GM19455 (cell line): ENCODE data around the gene CLEC19A.
A peak's percentile ranks its signal among the peaks of the same experiment; 100 is the strongest.

ENCODE experiments used
- ATAC-seq: cut with Tn5 transposase; IDR thresholded peaks from one replicate; pipeline ENCODE4 v1.9.1; 2021; ENCODE audit not compliant: unreplicated experiment

The CLEC19A gene

DNA sequence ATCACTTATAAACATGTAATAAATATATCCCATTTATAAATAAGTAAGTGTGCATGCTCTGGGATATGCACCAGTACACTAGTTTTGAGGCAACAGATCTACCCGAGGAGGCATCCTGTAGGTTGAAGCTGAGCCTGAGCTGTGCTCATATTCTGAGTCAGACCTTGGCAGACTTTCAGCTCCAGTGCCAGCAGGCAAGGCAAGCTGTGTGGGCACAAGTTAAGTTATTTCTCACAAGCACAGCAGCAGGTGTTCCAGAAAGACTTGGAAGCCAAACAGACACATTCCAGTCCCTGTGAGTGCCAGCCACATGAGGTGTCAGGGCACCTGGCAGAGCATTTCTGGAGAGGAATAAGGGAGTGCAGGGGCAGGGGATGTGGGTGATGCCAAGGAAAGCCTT is 1.3 kb upstream of the CLEC19A start:
- ATAC-seq: no peak

DNA sequence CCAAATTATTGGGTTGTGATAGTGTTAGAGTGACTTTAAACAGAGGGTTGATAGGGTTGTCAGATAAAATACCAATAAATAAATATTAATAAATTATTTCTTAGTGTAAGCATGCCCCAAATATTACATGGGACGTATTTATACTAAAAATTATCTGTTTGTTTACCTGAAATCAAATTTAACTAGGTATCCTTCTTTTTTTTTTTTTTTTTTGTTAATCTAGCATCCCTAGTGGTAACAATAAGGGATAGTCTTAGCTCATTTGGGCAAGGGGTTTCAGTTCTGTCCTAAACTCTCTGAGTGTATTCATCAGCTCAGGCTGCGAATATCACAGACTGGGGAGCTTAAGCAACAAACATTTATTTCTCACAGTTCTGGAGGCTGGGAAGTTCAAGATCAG is 1.3 kb downstream of the CLEC19A start:
- no peak for ATAC-seq

DNA sequence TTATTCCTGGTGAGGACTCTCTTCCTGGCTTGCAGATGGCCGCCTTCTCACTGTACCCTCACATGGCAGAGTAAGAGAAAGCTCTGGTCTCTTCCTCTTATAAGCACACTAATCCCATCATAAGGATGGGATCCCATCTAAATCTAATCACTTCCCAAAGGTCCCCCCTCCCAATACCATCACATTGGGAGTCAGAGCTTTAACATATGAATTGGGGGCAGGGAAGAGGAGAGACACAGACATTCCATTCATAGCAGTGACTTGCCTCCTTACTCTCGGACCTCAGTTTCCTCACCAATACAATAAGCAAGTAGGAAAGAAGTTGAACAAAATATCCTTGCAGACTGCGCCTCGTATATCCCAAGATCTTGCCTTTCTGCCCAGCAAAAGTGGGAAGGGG is 1.7 kb downstream of the CLEC19A start:
- no peak for ATAC-seq

DNA sequence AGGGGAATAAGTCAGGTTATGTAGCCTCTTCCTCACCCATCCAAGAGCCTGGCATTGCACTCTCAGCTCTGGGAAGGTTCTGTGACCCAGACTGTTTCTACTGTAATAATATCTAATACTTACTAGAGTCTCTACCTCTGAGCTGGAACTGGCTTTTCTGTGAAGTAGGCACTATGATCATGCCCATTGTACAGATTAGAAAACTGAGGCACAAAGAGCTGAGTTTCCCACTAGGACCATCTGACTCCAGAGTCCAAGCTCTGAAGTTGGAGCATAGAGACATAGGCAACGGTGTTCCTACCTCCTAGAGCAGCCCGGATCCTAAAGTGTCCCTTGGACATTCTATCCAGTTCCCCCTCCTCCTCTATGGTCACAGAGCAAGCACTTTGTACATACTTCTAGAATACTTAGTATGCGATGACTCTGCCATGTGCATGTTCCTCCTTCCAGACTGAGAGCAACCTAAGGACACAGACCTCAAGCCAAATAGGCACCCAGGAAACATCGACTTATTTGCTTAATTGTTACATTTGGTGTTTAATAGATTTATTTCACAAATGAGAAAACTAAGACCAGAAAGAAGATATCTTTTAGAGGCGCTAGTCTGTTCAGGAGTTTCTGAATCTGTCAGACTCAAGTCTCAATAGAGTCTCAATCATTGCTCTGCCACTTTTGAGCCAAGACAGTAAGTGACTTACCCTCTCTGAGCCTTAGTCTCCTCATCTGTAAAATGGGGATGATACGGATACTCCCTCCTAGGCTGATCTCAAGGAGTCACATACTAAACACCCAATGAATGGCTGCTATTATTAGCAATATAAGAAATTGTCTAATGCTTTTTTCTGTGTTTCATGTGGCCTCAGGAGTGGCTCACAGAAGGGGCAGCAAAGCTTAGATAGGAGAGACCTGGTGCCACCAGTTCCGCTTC is 3.6 kb downstream of the CLEC19A start:
- no peak for ATAC-seq

DNA sequence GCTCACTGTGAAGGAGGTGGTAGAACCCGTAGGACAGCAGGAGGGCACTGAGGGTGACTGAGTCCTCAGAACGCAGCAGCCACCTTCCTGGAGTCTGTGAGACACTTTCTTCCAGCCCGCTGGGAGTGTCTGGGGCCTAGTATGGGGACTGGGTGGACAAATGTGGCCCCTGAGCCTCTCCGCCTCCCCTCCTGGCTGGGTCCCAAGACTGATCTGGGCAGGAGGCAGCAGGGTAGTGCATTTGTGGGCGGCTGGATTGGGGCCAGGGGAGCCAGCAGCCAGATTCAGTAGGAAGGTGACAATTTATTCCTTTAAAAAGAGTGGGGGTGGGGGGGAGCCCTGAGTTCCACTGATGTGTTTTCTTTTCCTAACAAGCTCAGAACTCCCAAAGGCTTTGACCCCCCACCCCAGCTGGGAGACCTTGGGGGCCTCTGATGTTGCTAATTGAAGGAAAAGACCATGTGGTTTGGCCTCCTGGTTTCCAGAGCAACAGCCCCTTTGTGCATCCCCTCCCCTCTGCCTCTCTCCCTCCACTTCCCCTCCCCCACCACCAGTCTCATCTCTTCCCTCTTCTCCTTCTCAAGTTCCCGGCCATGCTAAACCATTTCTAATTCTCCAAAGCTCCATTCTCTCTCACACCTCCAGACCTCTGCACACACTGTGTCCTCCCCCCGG is 4.4 kb downstream of the CLEC19A start:
- ATAC-seq: no peak

DNA sequence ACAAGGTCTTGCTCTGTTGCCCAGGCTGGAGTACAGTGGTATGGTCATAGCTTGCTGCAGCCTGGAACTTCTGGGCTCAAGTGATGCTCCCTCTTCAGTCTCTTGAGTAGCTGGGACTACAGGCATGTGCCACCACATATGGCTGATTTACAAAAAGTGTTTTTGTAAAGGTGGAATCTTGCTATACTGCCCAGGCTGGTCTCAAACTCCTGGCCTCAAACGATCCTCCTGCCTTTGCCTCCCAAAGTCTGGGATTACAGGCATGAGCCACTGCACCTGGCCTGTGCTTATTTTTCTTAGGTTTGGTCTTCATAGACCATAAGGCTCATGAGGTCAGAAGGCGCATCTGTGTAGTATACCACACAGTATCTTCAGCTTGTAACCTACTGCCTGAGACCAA is 5.3 kb downstream of the CLEC19A start:
- no peak for ATAC-seq

DNA sequence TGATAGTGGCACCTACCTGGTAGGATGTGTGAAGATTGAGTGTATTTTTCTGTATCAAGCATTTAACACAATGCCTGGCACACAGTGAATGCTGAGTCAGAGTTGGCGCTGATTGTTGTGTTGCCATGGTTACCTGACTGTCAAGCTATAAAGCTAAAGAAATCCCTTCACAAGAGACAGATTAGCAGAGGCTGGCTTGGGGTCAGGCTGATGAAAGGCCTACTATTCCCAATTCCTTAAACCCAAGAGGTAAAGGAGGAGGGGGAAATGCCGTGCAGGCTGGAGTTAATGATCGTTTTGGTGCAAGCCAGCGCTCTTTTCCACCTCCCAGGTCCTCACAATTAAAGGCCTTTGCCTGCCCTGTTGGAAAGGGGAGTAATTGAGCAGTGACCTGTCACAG is 5.9 kb downstream of the CLEC19A start:
- no peak for ATAC-seq

DNA sequence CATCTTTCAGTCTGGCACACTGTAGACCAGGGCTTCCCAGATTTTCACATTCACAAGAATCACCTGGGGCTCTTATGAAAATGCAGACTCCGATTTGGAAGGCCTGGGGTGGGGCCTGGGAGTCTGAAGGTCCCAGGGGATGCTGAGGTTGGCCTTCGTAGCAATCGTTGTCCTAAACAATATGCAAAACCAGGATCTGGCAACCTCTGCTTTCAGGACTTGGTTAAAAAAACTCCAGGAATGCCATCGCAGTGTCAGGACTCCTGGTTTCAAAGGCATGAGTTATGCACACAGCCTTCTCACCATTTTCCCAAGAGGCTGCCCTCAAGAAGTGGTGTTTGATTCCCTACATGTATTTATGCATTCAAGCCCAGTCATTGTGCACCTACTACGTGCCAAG is 6.7 kb downstream of the CLEC19A start:
- ATAC-seq: no peak

DNA sequence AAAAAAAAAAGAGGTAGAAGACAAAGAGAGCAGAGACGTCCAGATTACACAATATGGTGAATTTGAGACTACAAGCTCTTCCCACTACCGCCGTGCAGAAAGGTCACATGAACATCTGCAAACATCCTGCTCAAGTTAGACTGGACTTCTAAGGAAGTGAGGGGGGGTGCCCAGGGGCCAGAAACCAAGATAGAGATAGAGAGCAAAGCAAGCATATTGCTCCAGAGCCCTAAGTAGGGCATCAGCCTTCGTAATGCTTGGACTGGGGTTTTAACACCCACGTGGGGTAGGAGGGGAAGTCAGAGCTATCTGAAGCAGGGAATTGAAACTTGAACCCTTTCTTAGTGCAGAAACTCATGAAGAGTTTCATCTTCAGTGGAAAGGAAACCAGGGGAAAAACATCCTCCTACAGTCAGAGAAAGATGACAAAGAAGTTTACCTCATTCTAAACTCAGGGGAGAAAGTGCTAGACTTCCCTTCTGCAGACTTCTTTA is 8.7 kb downstream of the CLEC19A start:
- ATAC-seq: peak; percentile 65

DNA sequence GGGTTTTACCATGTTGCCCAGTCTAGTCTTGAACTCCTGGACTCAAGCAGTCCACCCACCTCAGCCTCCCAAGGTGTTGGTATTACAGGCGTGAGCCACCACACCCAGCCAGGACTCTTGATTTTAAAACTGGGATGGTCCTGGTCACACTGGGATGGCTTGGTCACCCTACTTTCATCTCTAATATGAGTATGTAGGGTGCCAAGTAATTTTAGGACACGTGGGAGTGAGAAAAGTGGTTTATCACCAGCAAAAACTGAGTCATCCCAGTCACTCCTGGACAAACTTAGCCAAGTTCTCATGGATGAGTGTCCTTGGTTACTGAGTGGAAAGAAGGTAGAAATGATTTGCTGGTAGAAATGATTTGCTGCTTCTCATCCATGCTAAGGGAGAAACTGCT is 9.9 kb downstream of the CLEC19A start:
- ATAC-seq: no peak

DNA sequence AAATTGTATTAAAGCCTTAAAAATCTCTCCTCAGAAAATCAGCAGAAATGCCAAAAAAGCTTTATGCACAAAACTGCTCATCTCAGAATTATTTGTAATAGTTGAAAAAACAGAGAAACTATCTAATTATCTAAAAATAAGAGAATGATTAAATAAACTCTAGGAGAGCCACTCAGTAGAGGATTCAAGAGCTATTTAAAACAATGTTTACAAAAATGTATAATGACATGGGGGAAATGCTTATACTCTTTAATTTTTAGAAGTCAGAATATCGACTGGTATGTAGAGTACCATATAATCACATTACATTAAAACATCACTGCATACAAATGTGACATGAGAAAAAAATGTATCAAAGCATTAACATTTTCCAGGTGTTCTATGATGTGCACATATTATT is 11.9 kb downstream of the CLEC19A start:
- no peak for ATAC-seq

DNA sequence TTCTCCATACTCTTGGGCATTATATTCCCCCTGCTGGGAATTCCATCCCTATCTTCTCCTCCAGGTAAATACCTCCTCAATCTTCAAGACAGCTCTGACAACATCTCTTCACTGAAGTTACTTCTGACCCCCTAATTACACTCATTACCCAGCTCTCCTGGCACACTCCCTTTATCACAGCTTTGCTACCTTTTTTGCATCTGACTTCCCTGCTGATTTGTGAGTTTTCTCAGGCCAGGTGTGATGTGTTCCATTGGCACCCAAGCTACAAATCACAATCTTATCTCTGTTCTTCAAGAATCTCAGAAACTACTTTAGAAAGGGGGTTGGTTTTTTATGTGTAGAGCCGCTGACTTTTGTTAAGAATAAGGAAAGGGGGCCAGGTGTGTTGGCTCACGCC is 14.0 kb downstream of the CLEC19A start:
- no peak for ATAC-seq

DNA sequence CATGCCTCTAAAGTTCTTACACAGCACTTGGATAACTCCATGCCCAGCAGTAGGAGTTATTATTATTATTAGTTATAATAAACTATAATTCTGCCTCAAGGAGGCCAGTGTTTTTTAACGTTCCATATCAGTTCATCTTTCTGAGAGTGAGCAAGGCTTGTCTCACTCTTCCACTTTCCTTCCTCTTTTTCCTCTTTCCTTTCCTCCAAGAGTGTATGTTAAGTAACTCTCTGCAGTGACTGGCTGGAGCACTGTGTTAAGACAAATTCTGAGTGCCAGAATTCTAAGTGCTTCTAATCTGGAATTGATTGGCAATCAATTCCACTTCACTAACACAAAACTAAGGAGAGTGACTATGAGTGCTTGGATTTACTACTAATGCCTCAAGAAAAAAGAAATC is 16.4 kb downstream of the CLEC19A start:
- no peak for ATAC-seq

DNA sequence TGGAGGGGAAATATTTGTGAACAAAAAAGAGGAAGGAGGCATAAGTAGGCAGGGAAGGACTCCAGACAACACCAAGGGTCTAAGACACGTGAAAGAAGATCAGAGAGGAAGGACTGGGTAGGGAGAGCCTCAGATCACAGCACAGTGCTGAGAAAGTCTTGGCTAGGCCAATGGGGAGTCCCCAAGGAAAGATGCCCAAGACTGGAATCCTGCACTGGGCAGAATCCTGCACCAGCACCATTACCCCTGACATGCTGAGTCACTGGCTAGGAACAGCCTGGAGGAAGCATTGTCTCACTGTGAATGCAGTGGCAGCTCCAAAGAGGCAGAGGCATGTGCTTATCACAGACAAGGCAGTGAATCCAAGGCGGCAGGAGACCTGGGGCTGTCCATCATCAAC is 19.2 kb downstream of the CLEC19A start:
- no peak for ATAC-seq

DNA sequence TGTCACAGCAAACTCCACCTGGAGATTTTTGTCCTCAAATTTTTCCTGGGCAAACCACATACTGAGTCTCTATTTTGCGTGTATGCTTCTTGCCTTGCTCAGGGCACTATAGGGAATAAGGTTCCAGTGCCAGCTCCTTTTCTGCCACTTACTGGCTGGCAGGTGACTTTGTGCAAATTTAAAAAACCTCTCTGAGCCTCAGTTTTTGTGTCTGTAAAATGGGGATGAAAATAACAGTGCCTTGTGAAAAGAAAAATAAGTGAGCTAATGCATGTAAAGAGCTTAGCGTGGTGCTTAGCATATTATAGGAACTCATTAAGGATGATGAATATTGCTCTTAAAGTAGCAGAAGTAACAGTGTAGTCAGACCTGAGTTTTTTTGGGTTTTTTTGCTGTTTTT is 19.9 kb downstream of the CLEC19A start:
- no peak for ATAC-seq

DNA sequence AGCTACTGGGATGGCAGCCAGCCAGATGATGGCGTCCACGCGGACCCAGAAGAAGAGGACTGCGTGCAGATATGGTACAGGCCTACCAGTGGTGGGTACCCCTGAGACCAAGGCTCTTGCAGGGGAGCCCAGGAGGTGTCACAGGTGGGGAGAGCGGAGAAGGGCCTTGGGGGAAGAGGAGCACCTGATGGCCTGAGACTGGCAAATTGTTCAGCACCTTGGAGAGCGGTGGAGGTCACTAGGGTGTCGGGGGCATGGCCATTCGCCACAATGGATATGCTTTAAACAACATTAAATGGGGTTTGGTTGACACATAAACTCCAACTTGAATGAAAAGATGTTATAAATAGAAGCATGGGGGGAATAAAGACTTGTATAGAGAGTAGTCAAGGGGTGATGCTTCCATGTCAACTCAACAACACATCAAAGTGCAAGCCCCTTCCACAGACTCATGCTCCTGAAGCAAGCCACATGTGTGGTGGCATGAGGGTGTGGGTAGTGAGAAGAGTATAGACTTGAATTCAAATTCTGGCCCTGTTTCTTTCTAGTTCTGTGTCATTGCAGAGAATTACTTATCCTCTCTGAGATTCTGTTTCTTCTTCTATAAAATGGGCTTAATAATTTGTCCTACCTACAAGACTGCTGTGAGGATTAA is 22.2 kb downstream of the CLEC19A start:
- no peak for ATAC-seq

DNA sequence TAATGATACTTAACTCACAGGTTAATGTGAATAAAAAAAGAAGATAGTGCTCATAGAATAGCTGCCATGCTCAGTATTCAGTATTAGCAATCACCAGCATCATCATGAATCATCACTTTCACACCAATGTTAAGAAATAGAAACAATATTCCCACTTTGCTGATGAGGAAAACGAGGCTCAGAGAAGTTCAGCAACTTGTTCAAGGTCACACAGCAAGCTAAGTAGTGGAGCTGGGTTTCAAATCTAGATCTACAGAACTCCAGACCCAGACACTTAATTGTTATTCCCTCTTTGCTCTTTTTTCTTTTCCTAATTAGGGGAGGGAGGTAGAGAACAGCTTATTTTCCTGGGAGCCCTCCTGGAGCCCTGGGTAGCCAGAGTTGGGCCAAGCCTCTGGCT is 22.9 kb downstream of the CLEC19A start:
- ATAC-seq: no peak

DNA sequence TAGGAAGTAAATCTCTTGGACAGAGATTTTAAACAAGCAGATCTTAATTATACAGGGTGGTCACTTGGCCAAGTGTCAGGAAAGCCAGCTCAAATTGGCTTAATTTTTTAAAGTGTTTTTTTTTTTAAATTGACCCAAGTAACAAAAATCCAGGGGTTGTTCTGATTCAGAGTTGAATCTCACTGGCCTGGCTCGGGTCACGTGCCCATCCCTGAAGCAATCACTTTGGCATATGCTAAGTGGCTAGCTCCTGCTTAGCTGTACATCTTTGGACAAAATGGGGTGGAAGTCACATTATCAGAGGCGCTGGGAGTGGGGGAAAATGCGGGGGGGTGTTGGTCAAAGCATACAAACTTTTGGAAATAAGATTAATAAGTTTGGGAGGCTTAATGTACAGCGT is 23.6 kb downstream of the CLEC19A start:
- no peak for ATAC-seq

DNA sequence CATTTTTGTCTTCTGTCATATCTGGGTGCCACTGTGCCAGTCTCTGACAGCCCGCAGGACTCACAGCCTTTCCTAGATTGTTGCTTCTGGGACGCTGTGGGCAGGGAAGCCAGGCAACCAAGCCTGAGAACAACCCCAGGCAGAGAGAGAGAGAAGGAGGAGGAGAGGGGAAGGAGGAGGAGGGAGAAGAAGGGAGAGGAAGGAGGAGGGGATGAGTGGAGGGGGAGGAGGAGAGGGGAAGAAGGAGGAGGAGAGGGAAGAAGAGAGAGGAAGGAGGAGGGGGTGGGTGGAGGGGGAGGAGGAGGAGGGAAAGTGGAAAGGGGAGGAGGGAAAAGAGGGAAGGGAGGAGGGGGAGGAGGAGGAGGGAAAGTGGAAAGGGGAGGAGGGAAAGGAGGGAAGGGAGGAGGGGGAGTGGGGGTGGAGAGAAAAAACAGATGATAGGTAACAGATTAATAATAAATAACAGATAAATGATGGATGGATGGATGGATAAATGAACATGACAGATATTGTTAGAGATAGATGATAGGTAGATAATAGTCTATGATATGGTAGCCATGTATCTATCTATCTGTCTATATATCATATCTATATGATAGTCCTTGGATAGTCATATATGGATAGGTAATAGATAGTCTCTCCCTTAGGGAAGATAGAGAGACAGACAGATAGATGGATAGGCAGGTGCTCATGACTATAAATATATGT is 29.3 kb downstream of the CLEC19A start:
- no peak for ATAC-seq

DNA sequence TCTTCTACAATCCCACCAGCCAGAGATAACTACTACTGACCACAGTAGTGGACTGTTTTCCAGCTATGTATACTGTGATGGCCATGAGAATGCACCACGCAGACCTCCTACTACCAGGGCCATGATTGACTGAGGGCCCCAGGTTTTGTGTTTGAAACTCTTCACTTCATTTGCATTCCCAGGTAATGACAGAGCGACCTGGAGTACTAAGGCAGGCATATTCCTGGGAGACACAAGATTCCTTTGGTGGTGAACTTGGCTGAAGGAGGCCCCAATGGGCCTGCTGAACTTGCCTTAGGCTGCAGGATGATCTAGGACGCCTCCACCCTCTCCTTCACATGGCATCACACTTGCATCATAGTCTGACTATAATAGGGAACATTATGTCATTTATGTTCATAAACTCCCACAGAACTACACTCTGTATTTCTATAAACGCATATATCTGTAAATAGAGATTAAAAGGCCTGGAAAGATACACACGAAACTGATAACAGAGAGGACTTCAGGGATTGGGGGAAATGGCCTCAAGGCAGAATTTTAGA is 30.4 kb downstream of the CLEC19A start:
- ATAC-seq: no peak

DNA sequence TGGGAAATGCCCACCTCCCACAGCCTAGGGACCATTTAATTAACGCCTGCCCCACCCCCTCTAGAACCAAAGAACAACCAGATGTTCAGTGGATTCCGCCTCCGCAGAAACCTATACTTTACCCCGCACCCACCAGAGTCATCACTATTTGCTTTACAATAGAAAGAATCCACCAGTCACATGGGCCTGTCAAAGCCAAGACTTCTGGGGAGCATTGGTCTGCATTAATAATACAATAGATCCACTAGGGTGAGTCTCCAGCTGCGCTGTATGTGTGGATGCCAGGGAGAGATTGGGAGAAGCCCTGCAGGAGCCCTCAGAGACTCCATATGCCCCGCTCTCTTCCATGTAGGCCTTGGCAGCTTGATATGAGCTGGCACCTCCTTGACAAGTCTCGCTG is 31.3 kb downstream of the CLEC19A start:
- ATAC-seq: no peak
